ENCODE results near the gene SP9.

GRCh38 chr2:174334278-174334715, 457 bp upstream of the SP9 start:
- TF ChIP-seq CTCF (IDR thresholded peaks at IDR 0.05), result no peak
- no peak for TF ChIP-seq POLR2AphosphoS5 (IDR thresholded peaks at IDR 0.05; ENCODE audit: insufficient read depth in 1 of 2, low read depth in 1 of 2)
- TF ChIP-seq POLR2A (IDR thresholded peaks at IDR 0.05), result no peak
